ENCODE measurements around the gene WDR89.

DNA sequence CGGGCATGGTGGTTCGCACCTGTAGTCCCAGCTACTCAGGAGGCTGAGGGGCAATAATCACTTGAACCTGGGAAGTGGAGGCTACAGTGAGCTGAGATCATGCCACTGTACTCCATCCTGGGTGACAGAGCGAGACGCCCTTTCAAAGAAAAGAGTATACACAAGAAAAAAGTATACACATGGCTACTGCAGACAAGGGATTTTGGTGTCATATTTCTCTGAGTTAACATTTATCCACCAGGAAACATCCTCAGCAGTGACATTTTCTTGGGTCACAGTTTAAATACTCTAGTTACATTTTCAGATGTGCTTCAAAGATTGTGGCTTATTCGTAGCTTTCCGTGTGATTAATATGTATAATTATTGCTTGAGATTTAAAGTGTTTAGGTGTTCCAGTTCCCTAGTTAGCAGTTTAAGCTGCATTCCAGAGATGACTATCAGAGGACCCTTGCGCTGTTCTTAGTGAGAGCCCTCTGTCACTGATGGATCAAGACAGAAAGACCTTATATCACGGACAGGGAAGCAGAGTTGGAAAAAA, 93.8 kb downstream of the WDR89 start:
- TF ChIP-seq, protein P1, sequence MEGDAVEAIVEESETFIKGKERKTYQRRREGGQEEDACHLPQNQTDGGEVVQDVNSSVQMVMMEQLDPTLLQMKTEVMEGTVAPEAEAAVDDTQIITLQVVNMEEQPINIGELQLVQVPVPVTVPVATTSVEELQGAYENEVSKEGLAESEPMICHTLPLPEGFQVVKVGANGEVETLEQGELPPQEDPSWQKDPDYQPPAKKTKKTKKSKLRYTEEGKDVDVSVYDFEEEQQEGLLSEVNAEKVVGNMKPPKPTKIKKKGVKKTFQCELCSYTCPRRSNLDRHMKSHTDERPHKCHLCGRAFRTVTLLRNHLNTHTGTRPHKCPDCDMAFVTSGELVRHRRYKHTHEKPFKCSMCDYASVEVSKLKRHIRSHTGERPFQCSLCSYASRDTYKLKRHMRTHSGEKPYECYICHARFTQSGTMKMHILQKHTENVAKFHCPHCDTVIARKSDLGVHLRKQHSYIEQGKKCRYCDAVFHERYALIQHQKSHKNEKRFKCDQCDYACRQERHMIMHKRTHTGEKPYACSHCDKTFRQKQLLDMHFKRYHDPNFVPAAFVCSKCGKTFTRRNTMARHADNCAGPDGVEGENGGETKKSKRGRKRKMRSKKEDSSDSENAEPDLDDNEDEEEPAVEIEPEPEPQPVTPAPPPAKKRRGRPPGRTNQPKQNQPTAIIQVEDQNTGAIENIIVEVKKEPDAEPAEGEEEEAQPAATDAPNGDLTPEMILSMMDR (IDR thresholded peaks at IDR 0.05) = no peak
- TF ChIP-seq POLR2A (IDR thresholded peaks at IDR 0.05) = no peak
- no peak for TF ChIP-seq EP300 (IDR thresholded peaks at IDR 0.05)
